HK-2 (cell line): Measurements from ENCODE around the gene MAMDC4.

ENCODE experiments used
- DNase-seq: peaks from one replicate; pipeline ENCODE4 v3.0.0-alpha.2; 2018; ENCODE audit not compliant: unreplicated experiment

Gene MAMDC4

GRCh38 chr9:136825295-136826187, 26.6 kb upstream of the MAMDC4 start:
- no peak for DNase-seq

DNA sequence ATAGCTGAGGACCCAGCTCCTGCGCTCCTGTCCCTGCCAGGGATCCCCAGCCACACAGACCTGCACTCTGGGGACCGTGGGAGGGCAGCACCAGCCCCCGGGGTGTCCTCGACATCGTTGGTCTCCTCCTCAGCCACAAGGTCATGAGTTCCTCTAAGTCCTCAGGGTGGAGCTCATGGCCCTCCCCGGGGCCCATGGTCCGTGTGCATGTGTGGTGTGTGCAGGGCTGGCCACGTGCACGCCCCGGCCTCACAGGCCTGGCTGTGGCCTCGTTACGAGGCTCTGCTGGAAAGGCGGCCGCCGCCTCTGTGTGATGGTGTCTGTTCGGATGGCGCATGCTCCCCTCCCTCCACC, 26.0 kb upstream of the MAMDC4 start:
- no peak for DNase-seq

DNA sequence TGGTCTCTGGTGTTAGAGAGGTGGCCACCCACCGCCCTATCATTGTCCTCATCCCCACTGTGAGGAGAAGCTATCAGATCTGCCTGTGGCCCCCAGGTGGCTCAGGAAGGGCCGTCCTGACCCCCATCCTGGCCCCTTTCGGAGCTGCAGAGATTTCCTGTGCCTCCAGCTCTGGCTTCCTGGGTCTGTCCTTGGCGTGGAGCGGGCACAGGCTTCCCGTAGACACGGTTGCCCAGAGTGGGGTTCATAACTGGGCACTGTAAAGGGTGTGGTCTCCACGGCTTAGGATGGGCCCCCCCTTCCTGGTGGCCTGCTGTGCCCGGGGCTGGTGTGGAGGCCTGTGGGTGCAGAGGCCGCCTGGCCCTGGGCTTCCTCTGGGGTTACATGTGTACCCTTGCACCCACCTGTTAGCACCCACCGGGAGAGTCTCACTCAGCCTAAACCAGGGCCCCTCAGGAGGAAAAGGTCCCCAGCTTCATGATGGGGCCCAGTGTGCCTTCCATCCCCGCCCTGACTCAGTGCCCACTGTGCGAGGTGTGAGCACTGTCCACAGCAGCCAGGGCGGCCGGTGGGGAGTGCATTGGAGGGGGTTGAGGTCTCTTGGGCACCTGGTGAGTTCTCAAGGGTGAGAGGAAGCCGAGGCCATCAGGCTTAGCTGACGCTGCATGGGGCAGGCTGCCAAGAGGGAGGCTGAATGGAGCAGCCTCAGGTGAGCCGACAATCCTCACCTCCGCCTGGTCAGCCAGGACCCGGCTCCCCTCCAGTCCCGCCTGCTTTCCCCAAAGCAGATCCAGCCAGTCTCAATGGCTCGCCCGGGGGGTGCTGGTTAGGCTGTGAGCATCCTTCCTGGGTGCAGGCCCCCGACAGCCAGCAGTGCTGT, 25.2 kb upstream of the MAMDC4 start:
- no peak for DNase-seq

DNA sequence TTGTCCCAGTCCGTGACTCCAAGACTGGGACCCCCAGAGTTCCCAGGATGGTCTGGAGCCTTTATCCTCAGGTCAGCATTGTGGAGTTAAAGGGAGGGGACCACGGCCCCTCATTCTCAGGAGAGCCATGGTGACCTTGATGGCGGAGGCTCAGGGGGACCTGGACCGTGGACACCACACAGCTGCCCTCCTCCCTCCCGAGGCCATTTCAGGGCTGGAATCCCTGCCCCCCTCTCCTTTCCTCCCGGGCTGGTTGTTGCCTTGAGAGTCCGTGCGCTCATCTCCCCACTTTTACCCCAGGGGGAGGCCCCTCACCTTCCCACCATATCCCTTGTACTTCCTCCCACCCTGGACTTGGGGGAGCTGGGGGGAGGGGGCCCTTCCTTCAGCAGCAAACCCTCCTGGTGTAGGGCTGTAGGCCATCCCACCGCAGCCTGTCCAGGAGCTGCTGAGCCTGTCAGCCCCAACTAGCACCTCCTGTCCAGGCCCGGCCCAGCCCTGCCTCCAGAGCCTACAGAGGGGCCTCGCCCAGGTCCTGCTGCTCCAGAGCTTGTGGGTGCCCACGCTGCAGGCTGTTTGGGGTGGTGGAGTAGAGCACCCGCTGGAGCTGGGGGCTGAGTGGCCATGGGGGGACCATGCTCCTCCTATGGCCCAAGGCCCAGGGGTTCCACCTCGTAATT, 24.2 kb upstream of the MAMDC4 start:
- DNase-seq, result no peak

GRCh38 chr9:136828474-136829140, 23.5 kb upstream of the MAMDC4 start:
- no peak for DNase-seq

GRCh38 chr9:136829412-136829811, 22.7 kb upstream of the MAMDC4 start:
- no peak for DNase-seq

GRCh38 chr9:136829981-136830885, 21.9 kb upstream of the MAMDC4 start:
- DNase-seq, result no peak

GRCh38 chr9:136831002-136831719, 21.0 kb upstream of the MAMDC4 start:
- no peak for DNase-seq

- no peak for DNase-seq
Measured at GRCh38 chr9:136831720-136832104, 20.4 kb upstream of the MAMDC4 start.

DNA sequence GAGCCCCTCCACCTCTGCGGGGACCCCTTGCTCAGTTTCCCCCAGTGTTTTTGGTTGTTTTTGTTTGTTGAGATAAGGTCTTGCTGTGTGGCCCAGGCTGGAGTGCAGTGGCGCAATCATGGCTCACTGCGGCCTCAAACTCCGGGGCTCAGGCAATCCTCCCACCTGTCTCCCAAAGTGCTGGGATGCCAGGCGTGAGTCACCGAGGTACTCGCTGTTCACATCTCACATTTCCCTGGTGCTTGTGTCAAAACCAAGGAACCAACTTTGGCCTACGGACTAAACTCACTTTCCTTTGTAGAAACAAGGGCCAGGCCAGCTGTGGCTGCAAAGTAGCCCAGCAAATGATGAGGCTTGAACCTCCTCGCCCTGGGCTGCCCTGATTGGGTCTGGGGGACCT, 19.6 kb upstream of the MAMDC4 start:
- no peak for DNase-seq

DNA sequence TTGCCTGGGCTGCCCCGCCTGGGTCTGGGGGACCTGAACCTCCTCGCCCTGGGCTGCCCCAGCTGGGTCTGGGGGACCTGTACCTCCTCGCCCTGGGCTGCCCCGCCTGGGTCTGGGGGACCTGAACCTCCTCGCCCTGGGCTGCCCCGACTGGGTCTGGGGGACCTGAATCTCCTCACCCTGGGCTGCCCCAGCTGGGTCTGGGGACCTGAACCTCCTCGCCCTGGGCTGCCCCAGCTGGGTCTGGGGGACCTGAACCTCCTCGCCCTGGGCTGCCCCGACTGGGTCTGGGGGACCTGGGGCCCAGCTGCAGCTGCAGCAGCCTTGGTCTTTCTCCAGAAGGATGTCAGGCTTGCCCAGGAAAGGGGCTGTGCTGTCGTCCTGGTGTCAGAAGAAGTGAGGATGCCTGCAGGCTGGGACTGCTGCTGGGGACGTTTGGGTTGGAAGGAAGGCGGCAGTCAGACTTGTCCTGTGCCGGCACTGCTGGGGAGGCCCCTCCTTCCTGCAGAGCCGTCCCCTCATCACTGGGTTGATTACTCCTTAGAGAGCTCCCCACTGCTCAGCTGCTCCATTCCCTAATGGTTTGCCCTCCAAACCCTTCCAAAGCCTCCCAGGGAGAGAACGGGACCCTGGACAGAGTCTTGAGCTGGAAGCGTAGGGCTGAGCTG, 18.6 kb upstream of the MAMDC4 start:
- DNase-seq, result peak; percentile 33

- peak; percentile 35 for DNase-seq
Measured at GRCh38 chr9:136835162-136835931, 16.8 kb upstream of the MAMDC4 start.

DNA sequence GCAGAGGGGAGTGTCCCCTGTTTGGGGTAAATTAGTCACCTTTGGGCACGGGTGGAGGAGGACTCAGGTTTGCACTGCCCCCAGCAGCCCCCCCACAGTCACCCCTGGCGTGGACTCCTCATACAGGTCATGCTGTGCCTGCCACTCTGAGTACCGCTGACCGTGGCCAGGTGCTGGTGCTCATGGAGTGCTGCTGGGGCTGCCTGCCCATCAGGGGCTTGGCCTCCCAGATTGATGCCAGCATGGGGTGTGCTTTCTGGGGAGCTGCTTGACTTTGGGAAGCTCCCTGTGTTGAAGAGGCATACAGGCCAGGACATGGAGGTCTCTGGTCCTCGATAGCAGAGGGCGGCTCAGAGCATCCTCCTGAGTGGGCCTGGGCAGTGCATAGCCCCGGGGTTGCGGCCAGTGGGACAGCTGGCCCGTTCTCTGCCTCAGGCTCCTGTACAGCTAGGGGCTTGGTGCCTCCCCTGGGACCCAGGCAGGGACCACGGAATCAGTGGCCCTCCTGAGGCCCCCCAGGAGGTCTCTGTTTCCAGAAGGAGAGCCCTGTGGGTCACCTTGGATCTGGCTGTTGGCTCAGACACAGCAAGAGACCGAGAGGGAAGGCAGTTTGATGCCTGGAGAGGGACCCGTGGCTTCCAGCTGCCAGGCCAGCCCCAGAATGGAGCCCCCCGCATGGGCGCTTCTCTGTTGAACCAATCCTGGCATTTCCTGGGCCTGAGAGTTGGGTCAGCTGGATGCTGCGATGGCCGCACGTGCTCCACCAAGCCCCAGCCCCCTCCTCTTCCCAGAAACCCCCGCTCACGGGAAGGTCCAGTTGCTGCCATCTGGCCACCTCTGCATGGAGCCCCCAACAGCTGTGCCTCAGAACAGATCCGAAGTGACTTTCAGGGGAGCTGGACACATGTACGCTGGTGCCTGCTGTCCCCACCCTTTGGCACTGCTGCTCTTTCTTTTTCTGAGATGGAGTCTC, 15.9 kb upstream of the MAMDC4 start:
- DNase-seq, result peak; percentile 46

DNA sequence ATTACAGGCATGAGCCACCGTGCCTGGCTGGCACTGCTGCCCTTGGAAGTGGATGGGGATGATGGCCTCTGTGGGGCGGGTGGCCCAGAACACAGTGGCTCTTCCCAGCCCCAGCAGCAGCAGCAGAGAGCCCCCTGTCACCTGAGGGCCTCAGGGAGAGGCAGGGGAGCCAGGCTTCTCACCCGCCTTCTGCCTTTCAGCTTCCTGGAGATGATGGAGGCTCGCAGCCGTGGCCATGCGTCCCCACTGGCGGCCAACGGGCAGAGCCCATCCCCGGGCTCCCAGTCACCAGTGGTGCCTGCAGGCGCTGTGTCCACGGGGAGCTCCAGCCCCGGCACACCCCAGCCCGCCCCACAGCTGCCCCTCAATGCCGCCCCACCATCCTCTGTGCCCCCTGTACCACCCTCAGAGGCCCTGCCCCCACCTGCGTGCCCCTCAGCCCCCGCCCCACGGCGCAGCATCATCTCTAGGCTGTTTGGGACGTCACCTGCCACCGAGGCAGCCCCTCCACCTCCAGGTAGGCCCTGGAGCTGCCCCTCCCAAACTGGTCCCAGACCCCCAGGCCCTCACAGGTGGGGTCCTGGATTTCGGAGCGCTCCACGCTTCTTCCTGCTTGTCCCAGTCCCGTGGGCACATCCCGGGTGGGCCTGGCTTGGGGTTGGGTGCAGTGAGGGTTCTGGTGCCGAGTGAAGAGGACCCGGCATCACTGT, 14.8 kb upstream of the MAMDC4 start:
- DNase-seq, result peak; percentile 13

- peak; percentile 16 for DNase-seq
Measured at GRCh38 chr9:136837856-136838277, 14.3 kb upstream of the MAMDC4 start.

DNA sequence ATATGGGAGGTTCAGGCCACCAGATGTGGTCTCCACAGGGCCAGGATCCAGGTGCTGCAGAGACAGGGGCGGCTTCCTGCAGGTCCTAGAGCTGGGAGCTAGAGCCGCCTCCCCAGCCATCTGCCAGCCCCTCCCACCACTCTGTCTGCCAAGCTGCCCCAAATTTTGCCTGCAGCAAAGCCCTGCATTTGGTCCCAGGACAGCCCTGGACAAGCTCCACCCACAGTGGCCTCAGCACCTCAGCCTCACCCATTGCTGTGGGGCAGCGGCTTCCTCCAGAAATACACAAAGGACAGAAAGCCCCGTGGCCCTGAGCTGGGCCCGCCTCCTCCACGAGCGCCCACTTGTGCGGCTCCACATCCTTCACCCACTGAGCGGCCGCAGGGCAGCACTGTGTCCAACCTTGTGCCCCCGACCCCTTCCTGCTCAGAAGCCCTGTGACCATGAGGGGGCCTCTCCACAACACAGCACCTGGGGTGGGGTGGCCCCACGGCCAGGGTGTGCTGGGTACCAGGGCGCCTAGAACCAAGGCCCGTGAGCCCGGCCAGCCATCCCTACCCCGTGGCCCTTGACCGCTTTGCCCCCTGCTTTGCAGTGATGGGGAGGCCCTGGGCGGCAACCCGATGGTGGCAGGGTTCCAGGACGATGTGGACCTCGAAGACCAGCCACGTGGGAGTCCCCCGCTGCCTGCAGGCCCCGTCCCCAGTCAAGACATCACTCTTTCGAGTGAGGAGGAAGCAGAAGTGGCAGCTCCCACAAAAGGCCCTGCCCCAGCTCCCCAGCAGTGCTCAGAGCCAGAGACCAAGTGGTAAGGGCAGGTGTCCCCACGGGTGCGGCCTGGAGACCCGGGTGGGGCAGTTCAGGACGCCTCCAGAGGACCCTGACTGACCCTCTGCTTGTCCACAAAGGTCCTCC, 13.6 kb upstream of the MAMDC4 start:
- DNase-seq, result peak; percentile 50
